Stomach (tissue), 4 donors: ENCODE data around the gene KRT12.

ENCODE experiments used
- POLR2A ChIP-seq, 4 donors: fragments of 450-650 bp; IDR thresholded peaks; one replicate each; pipeline ENCODE4 v1.6.1; 2016; ENCODE audit warnings: antibody characterized with exemption in 4 of 4, control low read depth in 2 of 4, mild to moderate bottlenecking in 1 of 4, moderate library complexity in 1 of 4
- POLR2AphosphoS5 ChIP-seq, 3 donors: sonication (generic); formaldehyde crosslinking; IDR thresholded peaks; one replicate each; pipeline ENCODE4 v1.6.1; 2016; ENCODE audit warnings: antibody characterized with exemption in 3 of 3
- TF ChIP-seq, protein P1 (sequence below), 7 experiments: fragments of 450-650 bp in 4 of 7; fragments of 200-600 bp in 3 of 7; sonication (generic) in 3 of 7; IDR thresholded peaks; one replicate each; pipeline ENCODE4 v1.5.1; 2016 to 2019; ENCODE audit warnings: antibody characterized with exemption in 7 of 7, control low read depth in 2 of 7, mild to moderate bottlenecking in 1 of 7

DNA sequence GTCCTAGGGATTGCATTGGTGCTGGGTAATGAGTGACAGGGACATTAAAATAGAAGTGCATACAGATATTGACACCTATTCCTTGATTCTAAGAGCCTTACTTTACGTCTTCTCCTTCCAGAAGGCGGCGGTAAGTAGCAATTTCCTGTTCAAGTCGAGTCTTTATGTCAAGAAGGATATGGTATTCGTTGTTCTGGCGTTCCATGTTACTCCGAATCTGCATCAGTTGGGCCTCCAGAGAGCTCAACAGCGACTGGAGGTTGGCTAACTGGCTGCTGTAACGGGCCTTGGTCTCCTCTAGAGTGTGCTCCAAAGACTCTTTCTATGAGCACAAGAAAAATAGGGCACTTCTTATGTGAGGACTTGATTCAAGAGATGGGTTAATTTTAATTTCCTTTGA, 11.0 kb upstream of the KRT12 start:
- no peak for TF ChIP-seq POLR2A (IDR thresholded peaks at IDR 0.05)
- TF ChIP-seq, protein P1, sequence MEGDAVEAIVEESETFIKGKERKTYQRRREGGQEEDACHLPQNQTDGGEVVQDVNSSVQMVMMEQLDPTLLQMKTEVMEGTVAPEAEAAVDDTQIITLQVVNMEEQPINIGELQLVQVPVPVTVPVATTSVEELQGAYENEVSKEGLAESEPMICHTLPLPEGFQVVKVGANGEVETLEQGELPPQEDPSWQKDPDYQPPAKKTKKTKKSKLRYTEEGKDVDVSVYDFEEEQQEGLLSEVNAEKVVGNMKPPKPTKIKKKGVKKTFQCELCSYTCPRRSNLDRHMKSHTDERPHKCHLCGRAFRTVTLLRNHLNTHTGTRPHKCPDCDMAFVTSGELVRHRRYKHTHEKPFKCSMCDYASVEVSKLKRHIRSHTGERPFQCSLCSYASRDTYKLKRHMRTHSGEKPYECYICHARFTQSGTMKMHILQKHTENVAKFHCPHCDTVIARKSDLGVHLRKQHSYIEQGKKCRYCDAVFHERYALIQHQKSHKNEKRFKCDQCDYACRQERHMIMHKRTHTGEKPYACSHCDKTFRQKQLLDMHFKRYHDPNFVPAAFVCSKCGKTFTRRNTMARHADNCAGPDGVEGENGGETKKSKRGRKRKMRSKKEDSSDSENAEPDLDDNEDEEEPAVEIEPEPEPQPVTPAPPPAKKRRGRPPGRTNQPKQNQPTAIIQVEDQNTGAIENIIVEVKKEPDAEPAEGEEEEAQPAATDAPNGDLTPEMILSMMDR (IDR thresholded peaks at IDR 0.05), result no peak
- no peak for TF ChIP-seq POLR2AphosphoS5 (IDR thresholded peaks at IDR 0.05)
